Upper lobe of left lung (tissue), 4 donors: ENCODE measurements around the gene PLPP7.

ENCODE experiments used
- EP300 ChIP-seq, 4 donors: sonication (generic); formaldehyde crosslinking; IDR thresholded peaks; one replicate each; pipeline ENCODE4 v1.5.1; 2017; ENCODE audit warnings: antibody characterized with exemption in 4 of 4, control low read depth in 2 of 4
- POLR2A ChIP-seq, 4 donors: fragments of 450-650 bp; IDR thresholded peaks; one replicate each; pipeline ENCODE4 v1.5.1; 2016 to 2017; ENCODE audit warnings: antibody characterized with exemption in 4 of 4, mild to moderate bottlenecking in 2 of 4
- POLR2AphosphoS5 ChIP-seq, 2 donors: sonication (generic); formaldehyde crosslinking; IDR thresholded peaks; one replicate each; pipeline ENCODE4 v1.5.1; 2017; ENCODE audit warnings: antibody characterized with exemption in 2 of 2
- TF ChIP-seq, protein P1 (sequence below), 6 experiments: fragments of 450-650 bp in 4 of 6; fragments of 200-600 bp in 2 of 6; sonication (generic) in 2 of 6; IDR thresholded peaks; one replicate each; pipeline ENCODE4 v1.5.1; 2016 to 2019; ENCODE audit warnings: antibody characterized with exemption in 6 of 6

- TF ChIP-seq POLR2AphosphoS5 (IDR thresholded peaks at IDR 0.05): no peak
- TF ChIP-seq, protein P1, sequence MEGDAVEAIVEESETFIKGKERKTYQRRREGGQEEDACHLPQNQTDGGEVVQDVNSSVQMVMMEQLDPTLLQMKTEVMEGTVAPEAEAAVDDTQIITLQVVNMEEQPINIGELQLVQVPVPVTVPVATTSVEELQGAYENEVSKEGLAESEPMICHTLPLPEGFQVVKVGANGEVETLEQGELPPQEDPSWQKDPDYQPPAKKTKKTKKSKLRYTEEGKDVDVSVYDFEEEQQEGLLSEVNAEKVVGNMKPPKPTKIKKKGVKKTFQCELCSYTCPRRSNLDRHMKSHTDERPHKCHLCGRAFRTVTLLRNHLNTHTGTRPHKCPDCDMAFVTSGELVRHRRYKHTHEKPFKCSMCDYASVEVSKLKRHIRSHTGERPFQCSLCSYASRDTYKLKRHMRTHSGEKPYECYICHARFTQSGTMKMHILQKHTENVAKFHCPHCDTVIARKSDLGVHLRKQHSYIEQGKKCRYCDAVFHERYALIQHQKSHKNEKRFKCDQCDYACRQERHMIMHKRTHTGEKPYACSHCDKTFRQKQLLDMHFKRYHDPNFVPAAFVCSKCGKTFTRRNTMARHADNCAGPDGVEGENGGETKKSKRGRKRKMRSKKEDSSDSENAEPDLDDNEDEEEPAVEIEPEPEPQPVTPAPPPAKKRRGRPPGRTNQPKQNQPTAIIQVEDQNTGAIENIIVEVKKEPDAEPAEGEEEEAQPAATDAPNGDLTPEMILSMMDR (IDR thresholded peaks at IDR 0.05): no peak
- no peak for TF ChIP-seq POLR2A (IDR thresholded peaks at IDR 0.05)
- no peak for TF ChIP-seq EP300 (IDR thresholded peaks at IDR 0.05)
Observed at GRCh38 chr9:131290767-131291370, 1.3 kb downstream of the PLPP7 start.
